Activated naive CD4-positive, alpha-beta T cell treated with anti-CD3 and anti-CD28 coated beads, Interleukin-2, amount 50 U/mL, for 72 hours (primary cell): ENCODE measurements around the gene CCDC112. TPM values are rescaled to one million over a fixed set of nuclear protein-coding genes. Genes with fewer than 3 reads are reported as not detected.
A peak's percentile ranks its signal among the peaks of the same experiment; 100 is the strongest.

Experiments used
- ATAC-seq, 2 donors: fragments of 150-1000 bp; cut with Tn5 transposase; 2 replicates each; pipeline ENCODE4 v1.10.0; 2021; ENCODE audit warnings: mild to moderate bottlenecking in 2 of 2, moderate library complexity in 2 of 2
- DNase-seq, 2 donors: peaks; one replicate each; pipeline ENCODE4 v3.0.0; 2021 to 2022; ENCODE audit warnings: low spot score in 2 of 2
- H3K27ac Mint-ChIP-seq, 2 donors: one replicate each; pipeline ENCODE4 v1.8.0; 2022; ENCODE audit warnings: mild to moderate bottlenecking in 2 of 2, mixed read lengths in 2 of 2
- H3K36me3 Mint-ChIP-seq, 2 donors: one replicate each; pipeline ENCODE4 v1.8.0; 2022; ENCODE audit warnings: mixed read lengths in 2 of 2
- H3K9me3 Mint-ChIP-seq, 2 donors: one replicate each; pipeline ENCODE4 v1.8.0; 2022; ENCODE audit warnings: mixed read lengths in 2 of 2
- total RNA-seq, 2 donors: library from RNA; stranded (reverse); gene quantifications; one replicate each; pipeline ENCODE4 v1.2.3, GENCODE V29; 2022

The CCDC112 gene
- total RNA-seq, 2 donors from 2014 or later: 1.8 to 2.0 TPM

DNA sequence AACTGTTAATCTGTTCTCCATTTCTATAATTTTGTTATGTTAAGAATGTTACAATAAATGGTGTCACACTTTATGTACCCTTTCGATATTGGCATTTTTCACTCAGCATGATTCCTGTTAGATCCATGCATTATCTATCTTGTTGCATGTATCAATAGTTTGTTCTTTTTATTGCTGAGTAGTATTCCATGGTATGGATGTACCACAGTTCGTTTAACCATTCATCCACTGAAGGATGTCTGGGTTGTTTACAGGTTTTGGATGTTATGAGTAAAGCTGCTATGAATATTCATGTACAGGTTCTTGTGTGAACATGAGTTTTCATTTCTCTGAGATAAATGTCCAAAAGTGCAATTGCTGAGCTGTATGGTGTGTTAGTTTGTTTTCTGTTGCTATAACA lies 26.3 kb upstream of the CCDC112 start:
- no peak for DNase-seq
- Mint-ChIP-seq H3K27ac (no peak overlapping the region), H3K36me3 (no peaks in the 10 kb centered on the region), H3K9me3 (no peaks in the 10 kb centered on the region)
- ATAC-seq: no peak

DNA sequence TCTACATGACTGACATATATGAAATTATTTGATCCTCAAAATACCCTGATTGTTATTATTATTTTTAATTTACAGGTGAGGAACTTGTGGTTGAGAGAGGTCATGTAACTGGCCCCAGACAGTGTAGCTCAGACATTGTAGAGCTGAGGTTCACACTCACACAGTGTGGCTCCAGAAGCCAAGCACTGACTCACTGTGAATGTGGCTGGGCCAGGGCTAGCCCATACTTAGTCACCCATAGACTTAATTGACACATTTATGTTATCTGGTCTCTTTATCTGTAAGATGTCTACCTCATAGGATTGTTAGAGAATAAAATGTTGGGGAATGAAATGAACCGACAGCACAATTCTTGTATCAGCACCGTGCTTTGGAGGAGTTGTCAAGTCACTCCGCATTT lies 24.9 kb upstream of the CCDC112 start:
- peak; percentile 56 to 89 for ATAC-seq
- H3K36me3 Mint-ChIP-seq: no peaks in the 10 kb centered on the region
- H3K27ac Mint-ChIP-seq: no peak overlapping the region
- H3K9me3 Mint-ChIP-seq: no peaks in the 10 kb centered on the region
- no peak for DNase-seq

DNA sequence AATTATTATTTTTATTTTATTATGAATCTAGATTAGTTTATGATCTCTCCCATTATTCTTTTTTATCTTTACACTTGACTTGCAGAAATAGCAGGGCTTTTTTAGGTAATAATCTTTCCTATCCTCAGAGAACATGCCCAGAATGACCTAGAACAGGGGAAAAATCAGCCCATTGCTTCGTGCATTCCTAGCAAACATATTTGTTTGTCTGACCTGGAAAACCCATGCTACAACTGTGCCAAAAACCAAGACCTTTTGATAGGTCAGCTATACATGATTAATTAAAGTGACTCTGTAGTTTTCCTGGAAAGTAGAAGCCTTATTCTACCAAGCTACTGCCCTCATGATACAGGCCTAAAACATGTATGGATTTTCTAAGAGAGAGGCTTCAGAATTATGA lies 24.1 kb upstream of the CCDC112 start:
- Mint-ChIP-seq H3K36me3 (no peaks in the 10 kb centered on the region), H3K27ac (no peak overlapping the region), H3K9me3 (no peaks in the 10 kb centered on the region)
- DNase-seq (no peak), ATAC-seq (no peak)

DNA sequence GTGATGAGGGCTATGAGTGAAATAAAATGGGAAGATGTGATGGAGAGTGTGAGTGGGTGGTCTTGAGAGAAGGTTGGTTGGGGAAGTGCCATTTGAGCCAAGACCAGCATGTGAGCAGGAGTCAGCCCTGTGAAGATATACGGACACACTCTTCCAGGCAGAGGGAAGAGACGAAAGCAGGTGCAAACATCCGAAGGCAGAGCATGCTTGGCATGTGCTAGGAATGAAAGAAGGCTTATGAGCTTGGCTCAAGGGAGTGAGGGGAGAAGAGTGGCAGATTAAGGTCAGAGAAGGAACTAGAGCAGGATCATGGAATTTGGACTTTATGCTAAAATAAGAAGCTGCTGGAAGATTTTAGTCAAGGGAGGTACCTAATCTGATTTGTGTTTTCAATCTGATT lies 23.6 kb upstream of the CCDC112 start:
- no peaks in the 10 kb centered on the region for H3K9me3 Mint-ChIP-seq

DNA sequence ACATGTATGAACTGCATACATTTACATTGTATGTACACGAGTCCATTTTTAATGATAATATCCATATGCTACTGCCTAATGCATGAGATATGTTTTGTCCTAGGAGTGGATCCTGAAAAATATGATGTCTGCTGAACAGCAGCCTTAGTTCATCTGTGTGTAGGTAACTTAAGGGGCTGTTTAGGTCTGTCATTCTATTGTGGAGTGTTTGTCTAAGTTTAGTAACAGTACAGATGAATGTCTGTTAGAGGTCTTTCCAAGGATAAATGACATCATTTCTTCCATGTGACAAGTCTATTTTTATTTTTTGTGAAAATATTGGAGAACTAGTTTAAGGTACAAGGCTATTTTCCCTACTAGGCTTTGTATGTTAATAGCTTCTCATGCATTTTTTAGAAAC lies 22.6 kb upstream of the CCDC112 start:
- no peaks in the 10 kb centered on the region for H3K36me3 Mint-ChIP-seq
- H3K27ac Mint-ChIP-seq: no peak overlapping the region
- no peak for DNase-seq
- no peaks in the 10 kb centered on the region for H3K9me3 Mint-ChIP-seq
- no peak for ATAC-seq

More for the DNA sequence above, 23.6 kb upstream of the CCDC112 start:
- Mint-ChIP-seq H3K36me3 (no peaks in the 10 kb centered on the region), H3K27ac (no peak overlapping the region)
- ATAC-seq: no peak
- no peak for DNase-seq

DNA sequence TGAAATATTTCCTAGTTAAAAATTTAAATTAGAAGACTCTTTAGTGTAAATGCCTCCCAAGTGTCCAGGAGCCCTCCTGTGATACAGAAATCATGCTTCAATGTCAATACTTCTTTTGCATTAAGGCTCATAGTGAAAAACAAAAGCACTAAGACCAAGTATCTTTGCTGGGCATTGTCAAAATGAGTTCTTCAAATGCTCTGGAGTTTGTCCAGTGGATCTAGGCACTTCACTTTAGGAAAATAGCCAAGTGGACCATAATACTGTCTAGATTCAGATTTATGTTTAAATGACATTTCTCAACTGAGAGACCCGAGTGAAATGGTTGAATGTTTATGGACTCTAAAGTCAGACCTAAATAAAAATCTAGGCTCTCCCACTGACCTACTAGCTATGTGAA lies 21.3 kb upstream of the CCDC112 start:
- no peak for DNase-seq
- no peaks in the 10 kb centered on the region for H3K36me3 Mint-ChIP-seq
- no peak overlapping the region for H3K27ac Mint-ChIP-seq
- no peaks in the 10 kb centered on the region for H3K9me3 Mint-ChIP-seq
- ATAC-seq: no peak

DNA sequence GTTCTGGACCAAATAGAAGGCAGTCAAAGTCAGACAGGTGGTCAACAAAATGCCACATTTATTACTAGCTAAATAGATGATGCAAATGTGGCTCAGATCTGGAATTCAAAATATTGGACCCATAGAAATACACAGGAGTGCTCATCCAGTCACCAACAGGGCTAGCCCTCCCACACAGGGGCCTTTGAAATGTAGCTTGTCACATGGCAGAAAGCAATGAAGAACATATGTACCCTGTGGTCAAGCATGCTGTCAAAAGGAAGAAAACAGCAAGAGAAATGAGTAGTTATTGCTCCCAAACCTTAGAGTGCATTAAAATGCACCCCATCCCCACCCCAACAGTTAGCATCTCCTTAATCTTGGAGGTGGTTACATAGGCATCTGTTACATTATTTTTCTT lies 20.9 kb upstream of the CCDC112 start:
- H3K36me3 Mint-ChIP-seq: no peaks in the 10 kb centered on the region
- DNase-seq (no peak), ATAC-seq (no peak)
- H3K27ac Mint-ChIP-seq: no peak overlapping the region
- no peaks in the 10 kb centered on the region for H3K9me3 Mint-ChIP-seq

DNA sequence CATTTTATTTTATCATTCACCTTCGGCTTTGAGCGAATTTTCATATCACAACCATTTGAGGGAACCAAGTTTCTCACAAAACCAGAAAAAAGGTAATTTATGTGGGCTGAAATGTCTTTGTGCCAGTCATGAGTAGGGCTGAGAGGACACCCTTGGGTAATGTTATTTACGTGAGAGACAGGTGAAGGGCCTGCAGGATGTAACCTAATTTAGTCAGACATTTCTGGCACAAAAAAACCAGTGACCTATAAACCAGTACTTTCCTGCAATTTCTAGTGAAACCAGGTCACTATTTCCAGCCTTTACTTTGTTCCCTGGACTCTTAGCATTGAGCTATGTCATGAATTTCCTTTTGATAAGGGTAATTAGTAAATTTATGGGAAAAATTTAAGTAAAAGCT lies 17.2 kb upstream of the CCDC112 start:
- ATAC-seq: no peak
- no peaks in the 10 kb centered on the region for H3K9me3 Mint-ChIP-seq
- no peaks in the 10 kb centered on the region for H3K36me3 Mint-ChIP-seq
- DNase-seq: no peak
- H3K27ac Mint-ChIP-seq: no peak overlapping the region

DNA sequence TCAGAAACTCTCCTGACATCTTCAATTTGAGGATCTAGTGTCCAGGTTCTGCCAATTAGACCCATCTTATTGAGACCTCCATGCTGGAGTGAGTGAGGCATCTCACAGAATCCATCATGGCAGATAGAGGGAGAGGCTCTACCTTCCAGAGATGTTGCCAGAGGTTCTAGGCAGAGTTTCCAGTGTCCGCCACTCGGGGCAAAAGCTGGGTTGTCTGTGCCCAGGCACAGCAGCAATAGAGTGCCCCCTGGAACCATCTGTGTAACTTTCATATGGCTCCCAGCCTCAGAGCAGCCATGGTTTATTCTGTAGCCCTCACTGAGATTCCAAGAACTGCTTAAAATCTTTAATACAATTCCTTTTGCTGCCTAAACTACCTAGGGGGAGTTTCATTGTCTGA lies 16.6 kb upstream of the CCDC112 start:
- Mint-ChIP-seq H3K9me3 (no peaks in the 10 kb centered on the region), H3K27ac (no peak overlapping the region), H3K36me3 (no peaks in the 10 kb centered on the region)
- ATAC-seq (no peak), DNase-seq (no peak)

DNA sequence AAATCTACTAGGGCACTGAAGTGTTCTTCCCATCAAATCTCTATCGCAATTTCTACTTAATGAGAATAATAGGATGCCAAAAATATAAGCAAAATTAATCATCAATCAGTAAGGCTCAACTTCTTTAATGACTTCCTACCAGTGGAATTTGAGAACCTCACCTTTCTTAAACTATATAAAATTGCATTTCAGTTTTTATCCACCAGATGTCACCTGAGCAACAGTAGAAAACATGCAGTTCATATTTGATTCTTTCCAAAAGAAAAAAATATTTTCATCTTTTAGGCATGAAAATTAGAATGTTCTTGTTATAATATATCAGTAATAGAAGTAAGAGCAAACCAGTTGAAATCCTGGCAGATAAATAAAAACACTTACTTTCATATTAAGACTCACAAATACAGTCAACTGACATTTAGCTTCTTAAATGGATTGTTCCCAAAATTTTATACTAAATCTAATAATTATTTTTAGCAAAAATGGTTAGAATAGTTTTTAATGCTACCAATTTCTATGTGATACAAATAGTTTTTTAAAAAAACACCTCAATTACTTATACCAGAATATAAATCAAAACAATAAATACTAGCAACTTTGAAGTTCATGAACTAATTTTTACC lies 13.4 kb upstream of the CCDC112 start:
- Mint-ChIP-seq H3K27ac (no peak overlapping the region), H3K9me3 (no peaks in the 10 kb centered on the region), H3K36me3 (no peaks in the 10 kb centered on the region)
- DNase-seq (no peak), ATAC-seq (no peak)

DNA sequence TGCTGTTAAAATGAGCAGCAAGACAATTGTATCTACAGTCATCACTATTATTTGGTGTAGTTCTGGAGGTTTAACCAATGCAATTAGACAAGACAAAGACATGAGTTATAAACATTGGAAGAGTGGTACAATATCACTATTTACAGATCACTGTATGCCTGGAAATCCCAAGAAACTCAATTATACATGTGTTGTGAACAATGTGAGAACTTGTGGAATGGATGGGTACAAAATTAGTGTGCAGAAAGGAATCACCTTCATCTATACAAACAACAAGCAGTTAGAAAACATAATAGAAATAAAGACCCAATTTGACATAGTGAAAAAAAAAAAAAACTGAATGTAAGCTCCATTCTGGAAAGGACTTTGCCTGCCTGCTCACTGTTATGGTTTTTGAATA lies 12.4 kb upstream of the CCDC112 start:
- ATAC-seq (no peak), DNase-seq (no peak)
- no peaks in the 10 kb centered on the region for H3K9me3 Mint-ChIP-seq
- H3K36me3 Mint-ChIP-seq: no peaks in the 10 kb centered on the region
- no peak overlapping the region for H3K27ac Mint-ChIP-seq

DNA sequence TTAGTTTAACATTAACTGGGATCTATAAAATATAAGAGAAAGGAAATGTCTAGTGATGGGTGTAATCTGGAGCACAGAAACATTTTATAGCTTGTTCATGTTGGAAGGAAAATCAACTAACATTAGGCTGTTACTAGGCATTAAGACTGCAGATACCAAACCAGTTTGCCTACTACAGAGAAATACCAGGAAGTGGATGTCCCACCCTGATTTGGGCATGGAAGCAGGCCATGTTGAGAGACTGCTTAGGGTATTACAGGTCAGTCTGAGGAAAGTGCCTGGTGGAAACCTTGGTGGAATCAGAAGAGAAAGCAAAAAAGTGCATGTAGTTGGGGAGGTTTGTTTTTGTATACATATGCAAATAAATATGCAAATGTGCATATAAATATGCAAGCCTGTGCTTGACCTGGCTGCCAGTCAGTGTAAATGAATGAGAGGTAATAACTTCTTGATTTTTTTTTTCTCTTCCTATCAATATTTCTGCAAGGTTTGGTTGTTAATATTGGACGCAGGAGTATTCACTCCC lies 9.6 kb upstream of the CCDC112 start:
- Mint-ChIP-seq H3K36me3 (no peaks in the 10 kb centered on the region), H3K9me3 (no peaks in the 10 kb centered on the region), H3K27ac (no peak overlapping the region)
- no peak for ATAC-seq
- DNase-seq: no peak

DNA sequence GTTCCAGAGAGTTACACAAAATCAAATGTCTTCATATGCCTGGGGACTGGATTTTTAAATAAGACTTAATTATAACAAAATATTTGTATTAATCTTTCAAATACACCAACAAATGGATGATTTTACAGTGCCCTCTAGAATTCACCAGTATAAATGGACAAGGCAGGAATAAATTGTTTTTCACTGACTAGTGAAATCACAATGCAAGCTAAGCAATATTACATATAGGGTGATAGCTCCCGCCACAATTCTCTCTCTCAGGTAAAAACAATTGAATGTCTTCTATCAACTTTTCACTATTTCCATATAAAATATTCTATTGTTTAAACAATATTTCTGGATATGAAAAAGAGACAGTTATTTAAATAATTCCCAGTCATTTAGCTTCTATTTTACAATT lies 8.0 kb upstream of the CCDC112 start:
- DNase-seq: no peak
- ATAC-seq: no peak
- H3K27ac Mint-ChIP-seq: no peak overlapping the region
- no peaks in the 10 kb centered on the region for H3K36me3 Mint-ChIP-seq
- H3K9me3 Mint-ChIP-seq: no peaks in the 10 kb centered on the region

DNA sequence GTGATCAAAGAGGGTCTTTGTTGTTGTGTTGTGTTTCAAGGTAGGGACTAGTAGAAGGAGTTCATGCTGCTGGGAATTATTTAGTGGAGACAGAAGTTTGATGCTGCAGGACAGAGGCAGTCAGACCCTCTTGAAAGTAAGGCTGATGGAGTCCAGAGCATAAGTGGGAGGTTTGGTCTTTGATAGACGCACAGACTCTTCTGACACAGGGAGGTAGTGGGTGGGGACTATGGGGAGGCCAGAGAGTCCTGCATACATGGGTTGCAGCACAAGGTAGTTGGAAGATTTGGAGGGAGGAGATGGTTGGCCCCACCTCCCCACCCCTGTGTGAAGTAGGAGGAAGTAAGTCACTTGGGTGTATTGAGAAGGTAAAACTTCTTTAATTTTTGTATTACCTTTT lies 2.4 kb upstream of the CCDC112 start:
- Mint-ChIP-seq H3K9me3 (no peaks in the 10 kb centered on the region), H3K36me3 (no peaks in the 10 kb centered on the region), H3K27ac (no peak overlapping the region)
- DNase-seq (no peak), ATAC-seq (no peak)

DNA sequence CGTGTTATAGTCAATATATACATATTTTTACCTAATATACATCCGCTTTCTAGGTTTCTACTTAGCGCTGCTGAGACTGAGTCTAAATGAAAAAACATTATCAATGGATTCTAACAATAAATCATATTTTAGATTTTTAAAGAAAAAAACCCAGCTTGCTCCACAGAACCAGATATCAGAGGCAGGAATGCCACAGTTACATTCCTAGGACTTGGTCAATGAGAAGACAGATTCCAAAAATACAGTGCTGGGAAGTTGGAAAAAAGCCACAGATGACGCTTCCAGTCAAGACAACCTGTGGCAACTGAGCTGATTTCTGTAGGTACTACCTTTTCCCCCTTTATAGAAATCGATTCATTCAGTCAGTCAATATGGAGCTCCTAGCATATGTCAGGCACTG lies 577 bp upstream of the CCDC112 start:
- DNase-seq (no peak), ATAC-seq (no peak)
- Mint-ChIP-seq H3K9me3 (peaks cover 3% of the 10 kb centered on the region in 2 donors), H3K36me3 (peaks cover 0 to 3% of the 10 kb centered on the region in 2 donors), H3K27ac (no peak overlapping the region)

DNA sequence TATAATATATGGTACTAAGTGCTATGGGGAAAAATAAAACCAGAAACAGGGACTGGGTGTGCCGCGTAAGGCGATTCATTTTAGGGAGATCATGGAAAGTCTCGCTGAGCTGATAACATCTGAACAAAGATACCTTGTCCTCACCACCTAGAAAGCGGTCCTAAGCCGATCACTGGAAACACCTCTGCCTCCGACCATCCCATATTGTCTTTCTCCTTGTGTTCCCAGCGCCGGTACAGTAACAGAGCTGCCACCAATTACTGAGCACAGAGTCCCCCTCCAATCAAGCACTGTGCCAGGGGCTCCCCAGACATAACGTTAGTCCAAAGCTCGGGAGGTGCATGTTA lies 704 bp downstream of the CCDC112 start:
- Mint-ChIP-seq H3K36me3 (peaks cover 0 to 6% of the 10 kb centered on the region in 2 donors), H3K9me3 (peaks cover 3 to 6% of the 10 kb centered on the region in 2 donors), H3K27ac (no peak overlapping the region)
- DNase-seq: no peak
- no peak for ATAC-seq

DNA sequence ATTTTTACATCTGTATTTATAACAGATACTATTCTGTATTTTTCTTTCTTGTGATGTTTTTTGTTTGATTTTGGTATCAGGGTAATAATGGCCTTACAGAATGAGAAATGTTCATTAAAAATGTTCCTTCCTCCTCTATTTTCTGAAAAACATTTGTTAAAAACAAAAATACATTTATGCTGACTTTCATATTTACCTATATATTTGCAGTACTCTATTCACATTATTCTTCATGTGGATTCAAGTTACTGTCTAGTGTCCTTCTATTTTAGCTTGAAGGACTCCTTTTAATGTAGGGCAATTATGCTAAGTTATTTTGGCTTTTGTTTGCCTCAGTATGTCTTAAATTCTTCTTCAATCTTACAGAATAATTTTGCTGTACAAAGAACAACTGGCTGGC lies 5.1 kb downstream of the CCDC112 start:
- Mint-ChIP-seq H3K27ac (no peak overlapping the region), H3K36me3 (peaks cover 0 to 6% of the 10 kb centered on the region in 2 donors), H3K9me3 (peaks cover 3 to 6% of the 10 kb centered on the region in 2 donors)
- ATAC-seq (no peak), DNase-seq (no peak)

DNA sequence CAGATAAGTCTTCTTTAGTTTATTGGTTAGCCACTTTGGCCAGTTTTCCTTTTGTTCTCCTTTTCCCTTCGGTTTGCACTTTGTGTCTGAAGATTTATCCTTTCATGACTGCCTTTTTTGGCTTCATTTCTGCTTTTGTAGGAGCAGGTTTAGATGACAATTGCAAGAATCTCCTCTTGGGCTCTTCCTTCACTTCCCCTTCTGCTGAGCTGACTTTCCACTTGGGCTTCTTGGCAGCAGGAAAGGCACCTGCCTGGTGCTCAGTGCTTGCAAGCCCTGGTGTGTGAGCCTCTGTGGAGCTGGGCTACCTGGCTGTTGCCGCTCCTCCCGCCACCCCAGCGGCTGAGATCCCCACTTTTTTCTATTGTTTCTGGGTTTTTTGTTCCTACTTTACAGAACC lies 7.3 kb downstream of the CCDC112 start:
- ATAC-seq (no peak), DNase-seq (no peak)
- Mint-ChIP-seq H3K9me3 (peaks cover 3 to 6% of the 10 kb centered on the region in 2 donors), H3K36me3 (peaks cover 0 to 6% of the 10 kb centered on the region in 2 donors), H3K27ac (no peak overlapping the region)

DNA sequence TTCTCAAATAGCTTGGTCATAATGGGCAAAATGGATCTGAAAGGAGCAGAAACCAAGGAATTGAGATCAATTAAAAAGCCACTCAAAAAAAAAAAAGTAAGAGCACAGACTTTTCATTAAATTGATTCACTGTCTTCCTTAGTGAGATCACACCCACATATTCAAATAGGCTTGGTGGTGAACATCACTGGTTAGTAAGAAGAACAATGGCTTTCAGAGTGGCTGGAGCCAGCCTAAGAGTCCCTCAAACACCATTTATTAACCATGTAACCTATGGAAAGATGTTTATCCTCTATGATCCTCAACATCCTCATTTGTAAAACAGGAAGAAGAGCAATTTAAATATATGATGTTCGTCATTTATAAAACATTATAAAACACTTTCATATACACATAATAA lies 12.4 kb downstream of the CCDC112 start:
- Mint-ChIP-seq H3K36me3 (no peaks in the 10 kb centered on the region), H3K27ac (no peak overlapping the region), H3K9me3 (no peaks in the 10 kb centered on the region)
- ATAC-seq (no peak), DNase-seq (no peak)
